ENCODE data around the gene SEMA3E.

- TF ChIP-seq, protein P1, sequence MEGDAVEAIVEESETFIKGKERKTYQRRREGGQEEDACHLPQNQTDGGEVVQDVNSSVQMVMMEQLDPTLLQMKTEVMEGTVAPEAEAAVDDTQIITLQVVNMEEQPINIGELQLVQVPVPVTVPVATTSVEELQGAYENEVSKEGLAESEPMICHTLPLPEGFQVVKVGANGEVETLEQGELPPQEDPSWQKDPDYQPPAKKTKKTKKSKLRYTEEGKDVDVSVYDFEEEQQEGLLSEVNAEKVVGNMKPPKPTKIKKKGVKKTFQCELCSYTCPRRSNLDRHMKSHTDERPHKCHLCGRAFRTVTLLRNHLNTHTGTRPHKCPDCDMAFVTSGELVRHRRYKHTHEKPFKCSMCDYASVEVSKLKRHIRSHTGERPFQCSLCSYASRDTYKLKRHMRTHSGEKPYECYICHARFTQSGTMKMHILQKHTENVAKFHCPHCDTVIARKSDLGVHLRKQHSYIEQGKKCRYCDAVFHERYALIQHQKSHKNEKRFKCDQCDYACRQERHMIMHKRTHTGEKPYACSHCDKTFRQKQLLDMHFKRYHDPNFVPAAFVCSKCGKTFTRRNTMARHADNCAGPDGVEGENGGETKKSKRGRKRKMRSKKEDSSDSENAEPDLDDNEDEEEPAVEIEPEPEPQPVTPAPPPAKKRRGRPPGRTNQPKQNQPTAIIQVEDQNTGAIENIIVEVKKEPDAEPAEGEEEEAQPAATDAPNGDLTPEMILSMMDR (IDR thresholded peaks at IDR 0.05; ENCODE audit: insufficient read depth, low read length): no peak
- TF ChIP-seq POLR2AphosphoS5 (IDR thresholded peaks at IDR 0.05; ENCODE audit: low read depth): no peak
- no peak for TF ChIP-seq REST (IDR thresholded peaks at IDR 0.05; ENCODE audit: insufficient replicate concordance, low read depth)
Observed at GRCh38 chr7:83524277-83525075, 124.5 kb downstream of the SEMA3E start.
